SK-N-SH treated with all-trans-retinoic acid at 6 μM for 48 hours (cell line): ENCODE results near the gene MKRN2.

Source experiments
- ATAC-seq: fragments of 200-7000 bp; cut with Tn5 transposase; 3 replicates; pipeline ENCODE4 v1.9.1; 2020; ENCODE audit warnings: mild to moderate bottlenecking, moderate library complexity
- ARNTL ChIP-seq: fragments of 450-650 bp; formaldehyde crosslinking; IDR thresholded peaks from 2 replicates; pipeline ENCODE4 v1.5.0; 2020; ENCODE audit warnings: low read depth, mild to moderate bottlenecking, moderate library complexity, borderline replicate concordance
- BACH2 ChIP-seq: fragments of 250-450 bp; sonication (Bioruptor Pico); IDR thresholded peaks from 2 replicates; pipeline ENCODE4 v1.9.0; 2021; ENCODE audit warnings: mild to moderate bottlenecking, borderline replicate concordance
- CREB5 ChIP-seq: fragments of 250-450 bp; sonication (Bioruptor Pico); IDR thresholded peaks from 2 replicates; pipeline ENCODE4 v1.5.1; 2020; ENCODE audit warnings: low read depth, mild to moderate bottlenecking, moderate library complexity
- CSDC2 ChIP-seq: fragments of 250-450 bp; sonication (Bioruptor Pico); IDR thresholded peaks from 2 replicates; pipeline ENCODE4 v1.5.0; 2020; ENCODE audit warnings: mild to moderate bottlenecking, moderate library complexity
- CSRNP3 ChIP-seq: fragments of 250-450 bp; sonication (Bioruptor Pico); IDR thresholded peaks from 2 replicates; pipeline ENCODE4 v1.5.1; 2021; ENCODE audit warnings: mild to moderate bottlenecking, moderate library complexity
- ESRRG ChIP-seq: fragments of 250-450 bp; sonication (Bioruptor Pico); IDR thresholded peaks from 2 replicates; pipeline ENCODE4 v1.6.1; 2021; ENCODE audit warnings: mild to moderate bottlenecking
- GLIS3 ChIP-seq: fragments of 250-450 bp; sonication (Bioruptor Pico); IDR thresholded peaks from 2 replicates; pipeline ENCODE4 v1.5.0; 2020; ENCODE audit warnings: mild to moderate bottlenecking, moderate library complexity
- ISL1 ChIP-seq: fragments of 250-450 bp; sonication (Bioruptor Pico); IDR thresholded peaks from 2 replicates; pipeline ENCODE4 v2.1.2; 2022; ENCODE audit warnings: mild to moderate bottlenecking, moderate library complexity
- OSR1 ChIP-seq: fragments of 250-450 bp; sonication (Bioruptor Pico); IDR thresholded peaks from 2 replicates; pipeline ENCODE4 v1.8.0; 2022; ENCODE audit warnings: moderate library complexity, mild to moderate bottlenecking, inconsistent platforms
- PATZ1 ChIP-seq: fragments of 250-450 bp; sonication (Bioruptor Pico); IDR thresholded peaks from 2 replicates; pipeline ENCODE4 v1.8.0; 2020; ENCODE audit warnings: mild to moderate bottlenecking, moderate library complexity, borderline replicate concordance
- POU6F1 ChIP-seq: fragments of 250-450 bp; sonication (Bioruptor Pico); IDR thresholded peaks from 2 replicates; pipeline ENCODE4 v1.8.0; 2021; ENCODE audit warnings: low read depth, mild to moderate bottlenecking, moderate library complexity, borderline replicate concordance
- PPARA ChIP-seq: fragments of 250-450 bp; sonication (Bioruptor Pico); IDR thresholded peaks from 2 replicates; pipeline ENCODE4 v1.5.0; 2020; ENCODE audit warnings: mild to moderate bottlenecking, borderline replicate concordance
- RARB ChIP-seq: fragments of 250-450 bp; sonication (Bioruptor Pico); IDR thresholded peaks from 2 replicates; pipeline ENCODE4 v1.8.0; 2021; ENCODE audit warnings: mild to moderate bottlenecking, moderate library complexity
- SNAI2 ChIP-seq: fragments of 250-450 bp; sonication (Bioruptor Pico); IDR thresholded peaks from 2 replicates; pipeline ENCODE4 v1.5.0; 2020; ENCODE audit warnings: mild to moderate bottlenecking, moderate library complexity
- TCF4 ChIP-seq: fragments of 250-450 bp; sonication (Bioruptor Pico); IDR thresholded peaks from 2 replicates; pipeline ENCODE4 v1.8.0; 2021; ENCODE audit warnings: mild to moderate bottlenecking, moderate library complexity, borderline replicate concordance
- TOX ChIP-seq: fragments of 250-450 bp; sonication (Bioruptor Pico); IDR thresholded peaks from 2 replicates; pipeline ENCODE4 v1.8.0; 2021; ENCODE audit warnings: mild to moderate bottlenecking, moderate library complexity, borderline replicate concordance
- ZC3H10 ChIP-seq: fragments of 250-450 bp; sonication (Bioruptor Pico); IDR thresholded peaks from 2 replicates; pipeline ENCODE4 v1.5.1; 2021; ENCODE audit warnings: mild to moderate bottlenecking, moderate library complexity
- ZFP3 ChIP-seq: fragments of 250-450 bp; sonication (Bioruptor Pico); IDR thresholded peaks from 2 replicates; pipeline ENCODE4 v1.5.0; 2020; ENCODE audit warnings: mild to moderate bottlenecking, moderate library complexity
- ZFP30 ChIP-seq: fragments of 450-650 bp; formaldehyde crosslinking; IDR thresholded peaks from 2 replicates; pipeline ENCODE4 v1.5.0; 2022; ENCODE audit warnings: mild to moderate bottlenecking, moderate library complexity
- ZNF565 ChIP-seq: fragments of 450-650 bp; formaldehyde crosslinking; conservative IDR thresholded peaks from 2 replicates; pipeline ENCODE4 v1.5.0; 2020; ENCODE audit warnings: low read depth, mild to moderate bottlenecking, moderate library complexity
- ZNF70 ChIP-seq: fragments of 450-650 bp; formaldehyde crosslinking; IDR thresholded peaks from 2 replicates; pipeline ENCODE4 v1.5.0; 2020; ENCODE audit warnings: mild to moderate bottlenecking, moderate library complexity
- ZNF8 ChIP-seq: fragments of 450-650 bp; formaldehyde crosslinking; IDR thresholded peaks from 2 replicates; pipeline ENCODE4 v1.5.0; 2020; ENCODE audit warnings: mild to moderate bottlenecking, moderate library complexity

Gene MKRN2

GRCh38 chr3:12588039-12589009, 31.4 kb downstream of the MKRN2 start:
- TF ChIP-seq ZC3H10 (CRISPR knock-in tag), result no peak
- no peak for TF ChIP-seq ISL1
- no peak for TF ChIP-seq BACH2 (CRISPR knock-in tag)
- TF ChIP-seq ZFP3 (CRISPR knock-in tag), result no peak
- TF ChIP-seq OSR1 (CRISPR knock-in tag), result no peak
- TF ChIP-seq ESRRG (CRISPR knock-in tag), result no peak
- no peak for TF ChIP-seq SNAI2 (CRISPR knock-in tag)
- TF ChIP-seq TOX, result no peak
- TF ChIP-seq ZFP30 (CRISPR knock-in tag), result no peak
- no peak for TF ChIP-seq GLIS3 (CRISPR knock-in tag)
- no peak for TF ChIP-seq ZNF565 (CRISPR knock-in tag)
- no peak for TF ChIP-seq POU6F1
- TF ChIP-seq ZNF70 (CRISPR knock-in tag), result no peak
- no peak for TF ChIP-seq ARNTL
- no peak for TF ChIP-seq CSRNP3
- no peak for TF ChIP-seq ZNF8 (CRISPR knock-in tag)
- peak; percentile 53 for ATAC-seq

- TF ChIP-seq CSDC2 (CRISPR knock-in tag) (no peak), ISL1 (no peak), ZNF565 (CRISPR knock-in tag) (no peak), CSRNP3 (no peak), PATZ1 (no peak), TCF4 (CRISPR knock-in tag) (no peak), PPARA (CRISPR knock-in tag) (no peak), ESRRG (CRISPR knock-in tag) (no peak), OSR1 (CRISPR knock-in tag) (no peak), TOX (no peak)
- TF ChIP-seq, all 23 proteins: peak for 0
- no peak for ATAC-seq
Measured at GRCh38 chr3:12590096-12590495, 33.2 kb downstream of the MKRN2 start.

GRCh38 chr3:12591456-12591855, 34.6 kb downstream of the MKRN2 start:
- ATAC-seq, result no peak
- TF ChIP-seq POU6F1 (no peak), ZNF70 (CRISPR knock-in tag) (no peak), PATZ1 (no peak), ISL1 (no peak), ZFP30 (CRISPR knock-in tag) (no peak), BACH2 (CRISPR knock-in tag) (no peak), OSR1 (CRISPR knock-in tag) (no peak), GLIS3 (CRISPR knock-in tag) (no peak), ZNF565 (CRISPR knock-in tag) (no peak), ZFP3 (CRISPR knock-in tag) (no peak), ARNTL (no peak), ESRRG (CRISPR knock-in tag) (no peak), CREB5 (CRISPR knock-in tag) (no peak), RARB (no peak), PPARA (CRISPR knock-in tag) (no peak), CSDC2 (CRISPR knock-in tag) (no peak)
